Measurements from ENCODE around the gene CCNL2. TPM values are rescaled to one million over a fixed set of nuclear protein-coding genes. Genes with fewer than 3 reads are reported as not detected.
A peak's percentile ranks its signal among the peaks of the same experiment; 100 is the strongest.
"Not testable (repeated sequence)": the region's sequence is repeated elsewhere in the genome, so short reads cannot be mapped to it uniquely, and the experiment has no call there.

Gene CCNL2
- total RNA-seq, 2 experiments from 2014 or later = 91.6 to 92.2 TPM

GRCh38 chr1:1435106-1435903 is 36.2 kb upstream of the CCNL2 start, which contains the start of gene VWA1:
TSS of gene VWA1 (plus strand) at chr1:1435690. CDS start at chr1:1435749, 59 bp downstream.
- Mint-ChIP-seq H3K4me3 (peak within 1 kb of the TSS; percentile 42), H3K36me3 (no peaks in the 10 kb centered on the region), H3K27me3 (peaks cover 32% of the 10 kb centered on the region), H3K9me3 (no peaks in the 10 kb centered on the region), H3K4me1 (peaks cover 6% of the 10 kb centered on the region), H3K27ac (no peak within 1 kb of the TSS)
- DNase-seq = peak; percentile 82

DNA sequence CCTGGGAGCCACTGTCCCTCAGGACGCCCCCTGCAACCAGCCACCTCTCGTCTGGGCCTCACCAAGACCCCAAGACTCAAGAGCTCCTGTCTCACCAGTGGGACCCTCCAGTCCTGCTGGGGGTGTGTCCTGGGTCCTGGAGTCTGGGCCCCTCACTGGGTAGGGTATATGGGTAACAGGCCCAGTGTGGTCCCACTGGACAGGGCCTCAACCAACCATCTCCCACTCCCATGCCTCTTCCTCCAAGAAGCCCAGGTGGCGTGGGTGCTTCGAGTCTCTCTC is 35.6 kb upstream of the CCNL2 start:
- peaks cover 37% of the 10 kb centered on the region for H3K27me3 Mint-ChIP-seq
- H3K4me3 Mint-ChIP-seq = peak overlapping the region; percentile 42
- H3K27ac Mint-ChIP-seq = no peak overlapping the region
- peaks cover 6% of the 10 kb centered on the region for H3K4me1 Mint-ChIP-seq
- no peak for DNase-seq
- H3K9me3 Mint-ChIP-seq = no peaks in the 10 kb centered on the region
- H3K36me3 Mint-ChIP-seq = no peaks in the 10 kb centered on the region

- Mint-ChIP-seq H3K4me3 (no peak overlapping the region), H3K27ac (no peak overlapping the region), H3K4me1 (peaks cover 6% of the 10 kb centered on the region), H3K9me3 (no peaks in the 10 kb centered on the region), H3K36me3 (no peaks in the 10 kb centered on the region), H3K27me3 (peaks cover 40% of the 10 kb centered on the region)
- DNase-seq = peak; percentile 43
These were observed 35.1 kb upstream of the CCNL2 start for GRCh38 chr1:1434131-1434823.

- peak; percentile 81 for DNase-seq
- H3K4me1 Mint-ChIP-seq = peaks cover 6% of the 10 kb centered on the region
- H3K4me3 Mint-ChIP-seq = no peak overlapping the region
- peaks cover 43% of the 10 kb centered on the region for H3K27me3 Mint-ChIP-seq
- H3K27ac Mint-ChIP-seq = peak overlapping the region; percentile 45
- no peaks in the 10 kb centered on the region for H3K36me3 Mint-ChIP-seq
- H3K9me3 Mint-ChIP-seq = no peaks in the 10 kb centered on the region
These were observed 34.6 kb upstream of the CCNL2 start for GRCh38 chr1:1433804-1434130.

DNA sequence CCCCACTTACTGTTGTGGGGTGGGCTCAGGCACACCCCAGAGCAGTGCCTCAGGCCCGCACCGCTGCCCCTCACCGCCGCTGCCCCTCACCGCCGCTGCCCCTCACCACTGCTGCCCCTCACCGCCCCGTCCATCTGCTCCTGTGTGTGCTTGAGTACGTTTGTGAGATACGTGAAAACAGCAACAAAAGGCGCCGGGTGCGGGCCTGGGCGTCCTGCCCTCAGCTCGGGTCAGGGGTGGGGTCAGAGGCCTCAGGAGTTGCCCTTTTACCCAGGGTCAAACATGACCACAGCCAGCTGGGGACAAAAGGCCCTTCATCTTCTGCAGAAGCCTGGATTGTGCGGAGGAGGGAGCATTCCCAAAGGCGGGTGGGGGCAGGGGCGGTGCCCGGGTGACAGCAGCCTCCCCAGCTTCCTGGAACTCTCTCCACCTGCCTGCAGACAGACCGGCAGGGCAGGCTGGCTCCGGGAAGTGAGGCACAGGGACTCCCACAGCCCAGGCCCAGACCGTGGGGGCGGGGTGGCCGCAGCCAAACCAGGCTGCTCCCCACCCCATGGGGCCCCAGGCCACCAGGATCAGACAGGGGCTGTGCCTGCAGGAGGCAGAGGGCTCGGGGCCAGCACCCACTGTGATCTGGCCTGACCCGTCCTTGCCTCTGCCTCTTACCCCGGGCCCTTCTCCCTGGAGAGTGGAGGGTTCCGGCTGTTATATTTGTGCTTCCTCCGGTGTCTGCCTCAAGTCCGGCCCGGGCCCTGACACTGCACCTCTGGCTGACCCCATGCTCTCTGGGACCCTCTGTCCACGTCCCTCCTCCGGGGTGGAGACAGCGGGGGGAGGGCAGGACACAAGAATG is 34.0 kb upstream of the CCNL2 start:
- Mint-ChIP-seq H3K36me3 (no peaks in the 10 kb centered on the region), H3K27ac (peak overlapping the region; percentile 45), H3K4me3 (no peak overlapping the region), H3K27me3 (peaks cover 43% of the 10 kb centered on the region), H3K9me3 (no peaks in the 10 kb centered on the region), H3K4me1 (peaks cover 6% of the 10 kb centered on the region)
- DNase-seq = no peak

GRCh38 chr1:1432274-1432950 is 33.3 kb upstream of the CCNL2 start:
- Mint-ChIP-seq H3K4me1 (peaks cover 6% of the 10 kb centered on the region), H3K36me3 (no peaks in the 10 kb centered on the region), H3K27ac (no peak overlapping the region), H3K9me3 (no peaks in the 10 kb centered on the region), H3K27me3 (peaks cover 44% of the 10 kb centered on the region), H3K4me3 (no peak overlapping the region)
- no peak for DNase-seq

DNA sequence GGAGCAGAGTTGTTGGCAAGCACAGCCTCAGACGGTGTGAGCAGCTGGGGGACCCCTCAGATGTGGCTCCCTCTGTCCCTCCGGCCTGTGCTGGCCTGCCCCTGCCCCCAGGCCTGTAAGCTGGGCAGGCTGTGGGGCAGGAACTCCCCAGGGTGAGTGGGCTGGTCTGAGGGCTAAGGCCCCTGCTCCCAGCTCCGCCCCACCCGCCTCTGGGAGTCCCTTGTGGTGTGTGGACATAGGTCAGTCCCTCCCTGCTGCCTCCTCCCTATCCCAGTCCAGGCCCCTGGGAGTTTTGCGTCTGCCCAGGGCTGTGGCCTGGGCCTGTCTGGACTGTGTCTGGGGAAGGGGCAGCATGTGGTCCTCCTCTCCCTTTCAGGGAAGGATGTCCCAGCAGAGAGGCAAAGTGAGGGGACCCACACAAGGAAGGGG is 32.7 kb upstream of the CCNL2 start:
- H3K4me1 Mint-ChIP-seq = peaks cover 6% of the 10 kb centered on the region
- no peak overlapping the region for H3K4me3 Mint-ChIP-seq
- no peaks in the 10 kb centered on the region for H3K36me3 Mint-ChIP-seq
- H3K9me3 Mint-ChIP-seq = no peaks in the 10 kb centered on the region
- no peak for DNase-seq
- H3K27me3 Mint-ChIP-seq = peaks cover 47% of the 10 kb centered on the region
- H3K27ac Mint-ChIP-seq = no peak overlapping the region

DNA sequence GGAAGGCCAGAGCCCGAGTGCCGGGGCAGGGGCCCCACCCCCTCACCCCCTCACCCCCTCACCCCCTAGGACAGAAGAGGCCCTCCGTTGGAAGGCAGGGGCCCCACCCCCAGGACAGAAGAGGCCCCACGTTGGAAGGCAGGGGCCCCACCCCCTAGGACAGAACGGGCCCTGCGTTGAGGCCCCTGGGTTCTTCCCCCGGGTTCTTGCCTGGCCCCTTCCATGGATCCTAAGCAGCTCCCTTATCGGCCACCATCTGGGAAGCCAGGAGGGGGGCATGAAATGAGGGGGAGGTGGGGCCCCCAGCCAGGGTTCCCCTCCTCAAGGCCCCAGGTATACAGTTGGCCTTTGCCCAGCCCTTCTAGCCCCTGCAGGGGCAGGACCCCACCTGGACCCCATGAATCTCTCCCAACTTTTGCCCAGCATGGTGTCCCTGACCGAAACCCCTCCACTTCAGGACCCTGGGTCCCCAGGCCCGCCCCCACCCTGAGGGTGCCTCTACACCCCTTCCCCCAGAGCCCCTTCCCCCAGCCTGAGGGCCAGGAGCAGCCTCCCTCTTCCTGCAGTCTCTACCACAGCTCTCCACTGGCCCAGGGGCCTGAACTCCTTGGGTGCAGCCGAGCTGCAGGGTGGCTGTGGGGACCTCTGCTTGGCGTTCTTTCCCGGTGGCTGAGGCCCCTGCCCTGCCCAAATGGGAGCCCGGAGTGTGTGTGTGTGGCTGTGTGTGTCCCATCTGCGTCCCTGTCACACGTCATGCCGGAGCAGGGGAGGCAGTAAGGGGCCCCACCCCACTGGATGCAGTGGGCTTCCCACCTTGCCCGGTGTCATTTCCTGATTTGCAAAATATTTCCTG is 32.1 kb upstream of the CCNL2 start:
- Mint-ChIP-seq H3K4me3 (no peak overlapping the region), H3K27me3 (peaks cover 47% of the 10 kb centered on the region), H3K36me3 (no peaks in the 10 kb centered on the region), H3K4me1 (peaks cover 6% of the 10 kb centered on the region), H3K9me3 (no peaks in the 10 kb centered on the region), H3K27ac (no peak overlapping the region)
- no peak for DNase-seq

GRCh38 chr1:1430114-1430982 is 31.2 kb upstream of the CCNL2 start:
- no peak overlapping the region for H3K27ac Mint-ChIP-seq
- no peaks in the 10 kb centered on the region for H3K36me3 Mint-ChIP-seq
- no peaks in the 10 kb centered on the region for H3K9me3 Mint-ChIP-seq
- no peak for DNase-seq
- peaks cover 51% of the 10 kb centered on the region for H3K27me3 Mint-ChIP-seq
- H3K4me1 Mint-ChIP-seq = peaks cover 6% of the 10 kb centered on the region
- no peak overlapping the region for H3K4me3 Mint-ChIP-seq

GRCh38 chr1:1429671-1430073 is 30.5 kb upstream of the CCNL2 start:
- Mint-ChIP-seq H3K4me3 (no peak overlapping the region), H3K4me1 (peaks cover 3% of the 10 kb centered on the region), H3K36me3 (no peaks in the 10 kb centered on the region), H3K9me3 (no peaks in the 10 kb centered on the region), H3K27ac (no peak overlapping the region), H3K27me3 (peaks cover 51% of the 10 kb centered on the region)
- no peak for DNase-seq

GRCh38 chr1:1428967-1429366 is 29.8 kb upstream of the CCNL2 start:
- H3K36me3 Mint-ChIP-seq, H3K27ac Mint-ChIP-seq, H3K4me1 Mint-ChIP-seq, H3K9me3 Mint-ChIP-seq, H3K4me3 Mint-ChIP-seq, DNase-seq: not testable (repeated sequence)
- peaks cover 54% of the 10 kb centered on the region for H3K27me3 Mint-ChIP-seq

DNA sequence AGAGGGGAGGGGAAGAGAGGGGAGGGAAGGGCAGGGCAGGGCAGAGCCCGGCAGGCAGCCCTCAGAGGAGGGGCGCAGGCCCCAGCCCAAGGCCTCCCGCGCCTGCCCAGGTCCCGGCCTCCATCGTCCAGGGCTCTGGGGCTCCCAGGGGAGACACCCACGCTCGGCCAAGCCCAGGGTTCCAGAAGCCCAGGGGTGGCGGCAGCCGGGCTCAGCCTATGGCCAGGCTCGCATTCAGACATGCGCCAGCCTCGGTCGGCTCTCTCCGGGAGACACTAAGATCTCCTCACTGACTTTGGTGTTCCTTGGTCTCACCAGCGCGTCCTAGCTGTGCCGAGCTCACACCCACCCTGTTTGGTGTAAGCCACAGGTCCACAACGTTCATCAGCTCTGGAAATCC is 29.0 kb upstream of the CCNL2 start:
- Mint-ChIP-seq H3K36me3 (no peaks in the 10 kb centered on the region), H3K9me3 (no peaks in the 10 kb centered on the region), H3K4me1 (peaks cover under 1% of the 10 kb centered on the region), H3K27ac (no peak overlapping the region), H3K4me3 (no peak overlapping the region), H3K27me3 (peaks cover 55% of the 10 kb centered on the region)
- no peak for DNase-seq

- DNase-seq = no peak
- no peaks in the 10 kb centered on the region for H3K9me3 Mint-ChIP-seq
- no peak overlapping the region for H3K27ac Mint-ChIP-seq
- peaks cover 4% of the 10 kb centered on the region for H3K4me1 Mint-ChIP-seq
- no peak overlapping the region for H3K4me3 Mint-ChIP-seq
- H3K36me3 Mint-ChIP-seq = no peaks in the 10 kb centered on the region
- peaks cover 59% of the 10 kb centered on the region for H3K27me3 Mint-ChIP-seq
These were observed 28.6 kb upstream of the CCNL2 start for GRCh38 chr1:1427820-1428148.
